Osteoblast (primary cell): ENCODE results near the gene ST8SIA4. TPM values are rescaled to one million over a fixed set of nuclear protein-coding genes. Genes with fewer than 3 reads are reported as not detected.

ENCODE experiments used
- DNase-seq: peaks from one replicate; pipeline ENCODE4 v3.0.0; 2011; ENCODE audit warnings: low spot score, mixed read lengths; ENCODE audit not compliant: insufficient read length; ENCODE audit errors: missing footprints
- H2AFZ ChIP-seq: 2 replicates; pipeline ENCODE4 v1.6.0; 2011; ENCODE audit warnings: mild to moderate bottlenecking, low read length
- H3K27ac ChIP-seq: 2 replicates; pipeline ENCODE4 v1.5.1; 2011; ENCODE audit warnings: mild to moderate bottlenecking, low read depth, low read length, moderate library complexity
- H3K27me3 ChIP-seq: 2 replicates; pipeline ENCODE4 v1.6.0; 2012; ENCODE audit warnings: mild to moderate bottlenecking, control low read depth, inconsistent platforms, low read length, moderate library complexity; ENCODE audit not compliant: insufficient read depth
- H3K36me3 ChIP-seq: 2 replicates; pipeline ENCODE4 v1.5.1; 2011; ENCODE audit warnings: mild to moderate bottlenecking, low read length, control low read depth, moderate library complexity; ENCODE audit not compliant: insufficient read depth
- H3K4me1 ChIP-seq: 2 replicates; pipeline ENCODE4 v1.5.1; 2011; ENCODE audit warnings: mild to moderate bottlenecking, low read length, control low read depth, moderate library complexity; ENCODE audit not compliant: insufficient read depth
- H3K4me2 ChIP-seq: 2 replicates; pipeline ENCODE4 v1.6.0; 2011; ENCODE audit warnings: mild to moderate bottlenecking, low read length; ENCODE audit not compliant: insufficient read depth
- H3K4me3 ChIP-seq: fragments of 200-600 bp; sonication (generic); 3 replicates; pipeline ENCODE4 v1.5.1; 2012; ENCODE audit warnings: mild to moderate bottlenecking, low read length, inconsistent platforms; ENCODE audit not compliant: insufficient read depth
- H3K79me2 ChIP-seq: 2 replicates; pipeline ENCODE4 v1.6.0; 2012; ENCODE audit warnings: mild to moderate bottlenecking, low read length, control low read depth, inconsistent platforms; ENCODE audit not compliant: insufficient read depth
- H3K9me3 ChIP-seq: 2 replicates; pipeline ENCODE4 v1.5.1; 2011; ENCODE audit warnings: low read depth, low read length, control low read depth
- H4K20me1 ChIP-seq: 2 replicates; pipeline ENCODE4 v1.6.0; 2012; ENCODE audit warnings: mild to moderate bottlenecking, low read length, control low read depth; ENCODE audit not compliant: insufficient read depth
- CTCF ChIP-seq: IDR thresholded peaks from 2 replicates; pipeline ENCODE4 v1.5.1; 2011; ENCODE audit warnings: mild to moderate bottlenecking, low read depth, low read length, moderate library complexity; ENCODE audit errors: extremely low read depth
- small RNA-seq: library from RNA; depleted of rRNA; stranded (forward); fragments of <200 nt; gene quantifications from one replicate; pipeline ENCODE3, GENCODE V24; 2012
- total RNA-seq: library from RNA; depleted of rRNA; stranded (reverse); fragments of >200 nt; gene quantifications from 2 replicates; pipeline ENCODE4 v1.2.3, GENCODE V29; 2012

ST8SIA4 gene
- total RNA-seq, 1 donor = 1.4 TPM

GRCh38 chr5:100758780-100759179 lies 144.3 kb downstream of the ST8SIA4 start:
- no peak overlapping the region for H2AFZ ChIP-seq
- peaks cover 12% of the 10 kb centered on the region for H3K4me1 ChIP-seq
- no peaks in the 10 kb centered on the region for H3K9me3 ChIP-seq
- no peak for DNase-seq
- H3K79me2 ChIP-seq = no peaks in the 10 kb centered on the region
- no peaks in the 10 kb centered on the region for H4K20me1 ChIP-seq
- no peaks in the 10 kb centered on the region for H3K36me3 ChIP-seq
- H3K4me2 ChIP-seq = no peak overlapping the region
- no peaks in the 10 kb centered on the region for H3K27me3 ChIP-seq
- H3K27ac ChIP-seq = no peak overlapping the region
- no peak overlapping the region for H3K4me3 ChIP-seq
- no peak for TF ChIP-seq CTCF

- no peak for TF ChIP-seq CTCF
- no peaks in the 10 kb centered on the region for H3K27me3 ChIP-seq
- no peak for DNase-seq
Measured at GRCh38 chr5:100758306-100758705, 144.8 kb downstream of the ST8SIA4 start.

GRCh38 chr5:100757618-100758017 lies 145.5 kb downstream of the ST8SIA4 start:
- DNase-seq = peak; percentile 4
- H3K27ac ChIP-seq = no peak overlapping the region
- H3K4me2 ChIP-seq = no peak overlapping the region
- no peaks in the 10 kb centered on the region for H3K36me3 ChIP-seq
- no peak overlapping the region for H2AFZ ChIP-seq
- H3K79me2 ChIP-seq = no peaks in the 10 kb centered on the region
- peaks cover 12% of the 10 kb centered on the region for H3K4me1 ChIP-seq
- H3K27me3 ChIP-seq = no peaks in the 10 kb centered on the region
- no peak for TF ChIP-seq CTCF
- no peak overlapping the region for H3K4me3 ChIP-seq
- no peaks in the 10 kb centered on the region for H3K9me3 ChIP-seq
- H4K20me1 ChIP-seq = no peaks in the 10 kb centered on the region

More at GRCh38 chr5:100758306-100758705, 144.8 kb downstream of the ST8SIA4 start:
- H3K36me3 ChIP-seq = no peaks in the 10 kb centered on the region
- H3K9me3 ChIP-seq = no peaks in the 10 kb centered on the region
- H3K4me3 ChIP-seq = no peak overlapping the region
- no peak overlapping the region for H2AFZ ChIP-seq
- H4K20me1 ChIP-seq = no peaks in the 10 kb centered on the region
- H3K27ac ChIP-seq = no peak overlapping the region
- no peaks in the 10 kb centered on the region for H3K79me2 ChIP-seq
- no peak overlapping the region for H3K4me2 ChIP-seq
- peaks cover 12% of the 10 kb centered on the region for H3K4me1 ChIP-seq

Small RNA genes within 50 kb of the gene (small RNA-seq; reads per million reads assigned to genes)
- gene MIR548P = not detected
